ENCODE results near the gene SMTNL1. TPM values are rescaled to one million over a fixed set of nuclear protein-coding genes. Genes with fewer than 3 reads are reported as not detected.

The SMTNL1 gene
- total RNA-seq, 4 donors from 2014 or later, result not detected

DNA sequence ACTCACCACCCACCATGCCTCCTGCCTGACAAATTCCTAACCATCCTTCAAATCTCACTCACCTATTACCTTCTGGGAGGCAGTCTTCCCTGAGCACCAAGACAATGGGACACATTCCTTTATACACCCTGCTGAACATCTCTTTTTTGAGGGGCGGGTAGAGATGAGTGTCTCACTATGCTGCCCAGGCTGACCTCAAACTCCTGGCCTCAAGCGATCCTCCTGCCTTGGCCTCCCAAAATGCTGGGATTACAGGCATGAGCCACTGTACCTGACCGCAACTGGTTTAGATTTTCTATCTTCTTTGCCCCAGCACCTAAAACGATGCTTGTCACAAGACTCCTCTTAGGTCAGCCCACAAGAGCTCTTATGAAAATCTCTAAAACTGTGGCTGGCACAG is 14.0 kb upstream of the SMTNL1 start:
- no peak for DNase-seq
- Histone ChIP-seq H3K27ac (no peak overlapping the region), H3K27me3 (no peaks in the 10 kb centered on the region), H3K4me1 (no peaks in the 10 kb centered on the region), H3K4me3 (no peak overlapping the region), H3K36me3 (peaks cover 0 to 8% (median 0%) of the 10 kb centered on the region in 3 donors), H3K9me3 (no peaks in the 10 kb centered on the region)
- intact Hi-C loops (cut with DNase I), result loop anchor here (5.0 kb wide), 1 partner anchor 66 kb away; no protein-coding TSS in a partner anchor
- WGBS, 2 donors, result 88 to 96% methylated on average over 4 of the region's 4 CpGs
- TF ChIP-seq, protein P1, sequence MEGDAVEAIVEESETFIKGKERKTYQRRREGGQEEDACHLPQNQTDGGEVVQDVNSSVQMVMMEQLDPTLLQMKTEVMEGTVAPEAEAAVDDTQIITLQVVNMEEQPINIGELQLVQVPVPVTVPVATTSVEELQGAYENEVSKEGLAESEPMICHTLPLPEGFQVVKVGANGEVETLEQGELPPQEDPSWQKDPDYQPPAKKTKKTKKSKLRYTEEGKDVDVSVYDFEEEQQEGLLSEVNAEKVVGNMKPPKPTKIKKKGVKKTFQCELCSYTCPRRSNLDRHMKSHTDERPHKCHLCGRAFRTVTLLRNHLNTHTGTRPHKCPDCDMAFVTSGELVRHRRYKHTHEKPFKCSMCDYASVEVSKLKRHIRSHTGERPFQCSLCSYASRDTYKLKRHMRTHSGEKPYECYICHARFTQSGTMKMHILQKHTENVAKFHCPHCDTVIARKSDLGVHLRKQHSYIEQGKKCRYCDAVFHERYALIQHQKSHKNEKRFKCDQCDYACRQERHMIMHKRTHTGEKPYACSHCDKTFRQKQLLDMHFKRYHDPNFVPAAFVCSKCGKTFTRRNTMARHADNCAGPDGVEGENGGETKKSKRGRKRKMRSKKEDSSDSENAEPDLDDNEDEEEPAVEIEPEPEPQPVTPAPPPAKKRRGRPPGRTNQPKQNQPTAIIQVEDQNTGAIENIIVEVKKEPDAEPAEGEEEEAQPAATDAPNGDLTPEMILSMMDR (IDR thresholded peaks at IDR 0.05), result no peak
- no peak for TF ChIP-seq POLR2A (IDR thresholded peaks at IDR 0.05)

DNA sequence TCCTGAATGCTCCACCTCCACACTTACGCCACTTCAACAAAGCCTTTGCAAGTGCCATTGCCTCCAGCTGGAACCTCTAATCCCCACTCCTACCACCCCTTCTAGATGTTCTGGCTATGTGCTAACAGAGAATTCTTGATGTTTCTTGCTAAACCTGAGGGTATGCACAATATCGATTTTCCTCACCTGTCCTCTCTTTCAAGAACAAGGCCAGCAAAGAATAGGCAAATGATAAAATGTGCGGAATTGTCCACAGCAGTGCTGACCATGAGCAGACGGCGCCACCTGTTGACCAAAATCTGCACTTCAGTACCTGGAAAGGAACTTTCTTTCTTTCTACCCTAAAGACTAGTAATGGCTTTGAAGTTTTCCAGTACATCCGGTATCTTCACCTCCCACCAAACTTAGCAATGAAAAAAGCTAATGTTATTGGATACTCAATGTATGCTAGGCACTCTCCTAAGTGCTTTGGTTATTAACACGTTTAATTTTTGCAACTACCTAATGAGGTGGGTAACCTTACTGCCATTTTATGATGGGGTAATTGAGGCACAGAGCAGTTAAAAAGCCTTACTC is 10.3 kb upstream of the SMTNL1 start:
- Histone ChIP-seq H3K27ac (no peak overlapping the region), H3K9me3 (no peaks in the 10 kb centered on the region), H3K4me3 (no peak overlapping the region), H3K4me1 (peaks cover 6 to 23% (median 9%) of the 10 kb centered on the region in 3 donors), H3K36me3 (peaks cover 0 to 17% (median 0%) of the 10 kb centered on the region in 3 donors), H3K27me3 (no peaks in the 10 kb centered on the region)
- TF ChIP-seq, protein P1 (IDR thresholded peaks at IDR 0.05), result peak; percentile 85 to 94 (median 90)
- TF ChIP-seq POLR2A (IDR thresholded peaks at IDR 0.05), result no peak
- no peak for DNase-seq
- intact Hi-C loops (cut with DNase I), result loop anchor here (5.0 kb wide), 1 partner anchor 35 kb away; no protein-coding TSS in a partner anchor
- WGBS, 2 donors, result 16% methylated on average over 7 of the region's 7 CpGs

DNA sequence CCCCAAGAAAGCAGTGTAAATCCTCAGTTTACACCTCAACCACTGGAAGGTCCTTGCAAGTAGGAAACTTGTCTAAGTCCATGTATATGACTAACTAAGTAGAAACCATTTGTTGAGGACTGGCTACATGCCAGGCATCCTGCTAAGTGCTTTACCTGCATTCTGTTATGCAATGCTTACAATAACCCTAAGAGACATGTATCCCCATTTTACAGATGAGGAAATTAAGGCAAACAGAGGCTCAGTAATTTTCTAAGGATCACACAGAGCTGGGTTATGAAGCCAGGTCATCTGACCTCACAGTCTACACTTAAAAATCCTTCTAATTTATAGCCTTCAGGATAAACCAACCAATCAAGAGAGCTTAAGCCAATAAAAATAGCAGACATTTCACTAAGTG is 8.4 kb upstream of the SMTNL1 start:
- H3K27ac ChIP-seq, result no peak overlapping the region
- intact Hi-C loops (cut with DNase I), result loop anchor here (5.0 kb wide), 1 partner anchor 37 kb away; no protein-coding TSS in a partner anchor

DNA sequence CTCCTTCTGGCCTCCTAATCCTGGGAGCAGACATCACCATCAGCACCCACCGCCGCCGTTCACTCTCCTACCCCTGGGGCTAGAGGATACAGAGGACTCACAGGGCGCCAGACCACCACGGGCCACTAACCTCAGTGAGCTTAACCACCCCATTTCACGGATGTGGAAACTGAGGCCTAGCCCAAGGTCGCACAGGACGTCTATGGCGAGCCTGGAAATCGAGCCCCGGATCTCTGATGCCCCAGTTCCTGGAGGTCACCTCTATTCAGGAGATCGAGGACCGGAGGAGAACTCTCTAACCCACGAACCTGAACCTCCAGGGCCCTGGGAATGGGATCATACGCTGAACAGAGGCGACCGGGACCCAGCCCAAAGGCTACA is 7.2 kb upstream of the SMTNL1 start:
- peaks cover 6 to 23% (median 9%) of the 10 kb centered on the region in 3 donors for H3K4me1 ChIP-seq

More for the DNA sequence above, 8.4 kb upstream of the SMTNL1 start:
- H3K36me3 ChIP-seq, result peaks cover 0 to 17% (median 0%) of the 10 kb centered on the region in 3 donors
- no peak for DNase-seq
- H3K4me3 ChIP-seq, result no peak overlapping the region
- H3K9me3 ChIP-seq, result no peaks in the 10 kb centered on the region
- no peak for TF ChIP-seq POLR2A (IDR thresholded peaks at IDR 0.05)
- TF ChIP-seq, protein P1 (IDR thresholded peaks at IDR 0.05), result no peak
- no peaks in the 10 kb centered on the region for H3K27me3 ChIP-seq
- H3K4me1 ChIP-seq, result peaks cover 6 to 23% (median 9%) of the 10 kb centered on the region in 3 donors

More for the DNA sequence above, 7.2 kb upstream of the SMTNL1 start:
- TF ChIP-seq, protein P1 (IDR thresholded peaks at IDR 0.05), result no peak
- no peak for TF ChIP-seq POLR2A (IDR thresholded peaks at IDR 0.05)
- 0% methylated on average over 4 to 6 of the region's 17 CpGs for WGBS, 2 donors
- H3K36me3 ChIP-seq, result peaks cover 0 to 17% (median 0%) of the 10 kb centered on the region in 3 donors
- H3K9me3 ChIP-seq, result no peaks in the 10 kb centered on the region
- no peaks in the 10 kb centered on the region for H3K27me3 ChIP-seq
- H3K4me3 ChIP-seq, result peak overlapping the region; percentile 47 to 85 (median 69)
- DNase-seq, result no peak
- H3K27ac ChIP-seq, result peak overlapping the region; percentile 68 to 80 (median 78)
- intact Hi-C loops (cut with DNase I), result no loop called here

Data from esophagus squamous epithelium (tissue), 5 donors.